Loucy (cell line): ENCODE measurements around the gene ELMO2.

Experiments
- H2AFZ ChIP-seq: fragments of 200-600 bp; sonication (generic); 2 replicates; pipeline ENCODE4 v1.6.0; 2016; ENCODE audit warnings: antibody characterized with exemption, mild to moderate bottlenecking, low read length, moderate library complexity
- H3F3A ChIP-seq: fragments of 200-600 bp; 2 replicates; pipeline ENCODE4 v1.6.0; 2016; ENCODE audit warnings: antibody characterized with exemption, low read depth, mild to moderate bottlenecking
- H3K27me3 ChIP-seq: fragments of 200-600 bp; sonication (generic); 2 replicates; pipeline ENCODE4 v1.6.1; 2014; ENCODE audit warnings: low read length, mild to moderate bottlenecking; ENCODE audit not compliant: insufficient read depth, poor library complexity, severe bottlenecking
- H3K36me3 ChIP-seq: fragments of 200-600 bp; sonication (generic); 2 replicates; pipeline ENCODE4 v1.6.1; 2016; ENCODE audit warnings: low read length; ENCODE audit not compliant: insufficient read depth
- H3K4me1 ChIP-seq: fragments of 200-600 bp; sonication (generic); 2 replicates; pipeline ENCODE4 v1.5.1; 2014; ENCODE audit warnings: low read length, mild to moderate bottlenecking; ENCODE audit not compliant: insufficient read depth, poor library complexity, severe bottlenecking
- H3K4me2 ChIP-seq: fragments of 200-600 bp; sonication (generic); 2 replicates; pipeline ENCODE4 v1.6.0; 2014; ENCODE audit warnings: antibody characterized with exemption, low read length, low read depth, mild to moderate bottlenecking; ENCODE audit not compliant: poor library complexity, severe bottlenecking
- H3K4me3 ChIP-seq: fragments of 200-600 bp; sonication (generic); 2 replicates; pipeline ENCODE4 v1.5.1; 2014; ENCODE audit warnings: low read length, mild to moderate bottlenecking, mixed read lengths; ENCODE audit not compliant: poor library complexity, severe bottlenecking
- H3K79me2 ChIP-seq: fragments of 200-600 bp; sonication (generic); 2 replicates; pipeline ENCODE4 v1.6.1; 2014; ENCODE audit warnings: low read length; ENCODE audit not compliant: insufficient read depth
- H3K9ac ChIP-seq: fragments of 200-600 bp; sonication (generic); 2 replicates; pipeline ENCODE4 v1.6.0; 2014; ENCODE audit warnings: mild to moderate bottlenecking, low read depth, low read length, moderate library complexity; ENCODE audit not compliant: poor library complexity, severe bottlenecking
- H3K9me2 ChIP-seq: fragments of 200-600 bp; sonication (generic); replicated peaks from 2 replicates; pipeline ENCODE4 v1.6.1; 2016; ENCODE audit warnings: low read depth, low read length, mixed read lengths
- H3K9me3 ChIP-seq: fragments of 200-600 bp; sonication (generic); 2 replicates; pipeline ENCODE4 v1.6.1; 2014; ENCODE audit warnings: mild to moderate bottlenecking, antibody characterized with exemption, low read length, low read depth; ENCODE audit not compliant: insufficient read depth
- H4K20me1 ChIP-seq: fragments of 200-600 bp; sonication (generic); 2 replicates; pipeline ENCODE4 v1.6.0; 2014; ENCODE audit warnings: antibody characterized with exemption, low read length, mild to moderate bottlenecking; ENCODE audit not compliant: insufficient read depth, poor library complexity, severe bottlenecking
- CTCF ChIP-seq: fragments of 200-600 bp; sonication (generic); conservative IDR thresholded peaks from 2 replicates; pipeline ENCODE4 v1.5.1; 2014; ENCODE audit warnings: mild to moderate bottlenecking, antibody characterized with exemption, low read length
- EZH2phosphoT487 ChIP-seq: fragments of 200-600 bp; IDR thresholded peaks from 2 replicates; pipeline ENCODE4 v1.6.1; 2018; ENCODE audit warnings: antibody characterized with exemption, mild to moderate bottlenecking, moderate library complexity, borderline replicate concordance

The ELMO2 gene

GRCh38 chr20:46411637-46412036 is 5.2 kb upstream of the ELMO2 start:
- no peaks in the 10 kb centered on the region for H3K9me3 ChIP-seq
- no peaks in the 10 kb centered on the region for H4K20me1 ChIP-seq
- no peak overlapping the region for H2AFZ ChIP-seq
- H3K4me1 ChIP-seq = peaks cover 7% of the 10 kb centered on the region
- H3K9ac ChIP-seq = no peak overlapping the region
- no peak overlapping the region for H3K4me2 ChIP-seq
- H3K79me2 ChIP-seq = no peaks in the 10 kb centered on the region
- H3K9me2 ChIP-seq = no peaks in the 10 kb centered on the region
- TF ChIP-seq CTCF = no peak
- no peak for TF ChIP-seq EZH2phosphoT487
- no peaks in the 10 kb centered on the region for H3K27me3 ChIP-seq
- no peaks in the 10 kb centered on the region for H3F3A ChIP-seq
- H3K4me3 ChIP-seq = no peak overlapping the region
- no peaks in the 10 kb centered on the region for H3K36me3 ChIP-seq

GRCh38 chr20:46408281-46408731 is 1.9 kb upstream of the ELMO2 start:
- H3F3A ChIP-seq = no peaks in the 10 kb centered on the region
- H3K4me1 ChIP-seq = peaks cover 23% of the 10 kb centered on the region
- H3K27me3 ChIP-seq = no peaks in the 10 kb centered on the region
- no peaks in the 10 kb centered on the region for H3K36me3 ChIP-seq
- peaks cover 20% of the 10 kb centered on the region for H4K20me1 ChIP-seq
- TF ChIP-seq EZH2phosphoT487 (no peak), CTCF (no peak)
- peaks cover 24% of the 10 kb centered on the region for H3K79me2 ChIP-seq
- H3K9me2 ChIP-seq = no peaks in the 10 kb centered on the region
- no peak overlapping the region for H3K4me2 ChIP-seq
- no peak overlapping the region for H3K4me3 ChIP-seq
- H3K9ac ChIP-seq = no peak overlapping the region
- H3K9me3 ChIP-seq = no peaks in the 10 kb centered on the region
- H2AFZ ChIP-seq = no peak overlapping the region

GRCh38 chr20:46407671-46407996 is 1.2 kb upstream of the ELMO2 start:
- peaks cover 31% of the 10 kb centered on the region for H3K79me2 ChIP-seq
- H3K27me3 ChIP-seq = no peaks in the 10 kb centered on the region
- peak overlapping the region; percentile 87 for H3K4me3 ChIP-seq
- H4K20me1 ChIP-seq = peaks cover 27% of the 10 kb centered on the region
- no peak for TF ChIP-seq CTCF
- TF ChIP-seq EZH2phosphoT487 = no peak
- no peaks in the 10 kb centered on the region for H3K9me2 ChIP-seq
- peak overlapping the region; percentile 88 for H3K4me2 ChIP-seq
- H3K36me3 ChIP-seq = no peaks in the 10 kb centered on the region
- H3K4me1 ChIP-seq = peaks cover 30% of the 10 kb centered on the region
- H3K9me3 ChIP-seq = no peaks in the 10 kb centered on the region
- no peak overlapping the region for H2AFZ ChIP-seq
- no peaks in the 10 kb centered on the region for H3F3A ChIP-seq
- no peak overlapping the region for H3K9ac ChIP-seq
